WERI-Rb-1 (cell line): ENCODE data around the gene APOF.

Experiments
- DNase-seq: peaks from one replicate; pipeline ENCODE4 v3.0.0-alpha.2; 2020
- H3K27ac ChIP-seq: fragments of 250-450 bp; sonication (Bioruptor Pico); 2 replicates; pipeline ENCODE4 v1.5.1; 2020; ENCODE audit warnings: mild to moderate bottlenecking, moderate library complexity
- H3K27me3 ChIP-seq: fragments of 250-450 bp; sonication (Bioruptor Pico); 2 replicates; pipeline ENCODE4 v1.5.1; 2021; ENCODE audit warnings: mild to moderate bottlenecking, low read depth, moderate library complexity; ENCODE audit not compliant: insufficient read depth, severe bottlenecking
- H3K36me3 ChIP-seq: fragments of 250-450 bp; sonication (Bioruptor Pico); 2 replicates; pipeline ENCODE4 v1.5.1; 2020; ENCODE audit warnings: mild to moderate bottlenecking, moderate library complexity
- H3K4me3 ChIP-seq: 2 replicates; pipeline ENCODE4 v1.5.1; 2011; ENCODE audit warnings: low read depth, mild to moderate bottlenecking, control low read depth, low read length
- H3K9me3 ChIP-seq: fragments of 250-450 bp; sonication (Bioruptor Pico); 2 replicates; pipeline ENCODE4 v1.5.1; 2021; ENCODE audit warnings: mild to moderate bottlenecking, moderate library complexity; ENCODE audit not compliant: severe bottlenecking
- CTCF ChIP-seq: IDR thresholded peaks from 2 replicates; pipeline ENCODE4 v1.5.1; 2011; ENCODE audit warnings: low read depth, mild to moderate bottlenecking, control low read depth, inconsistent platforms, low read length

APOF gene

GRCh38 chr12:56315249-56315621, 47.4 kb downstream of the APOF start:
- no peaks in the 10 kb centered on the region for H3K27me3 ChIP-seq
- peaks cover 49% of the 10 kb centered on the region for H3K36me3 ChIP-seq
- no peak for TF ChIP-seq CTCF
- H3K4me3 ChIP-seq, result peak overlapping the region; percentile 89
- peak; percentile 10 for DNase-seq
- H3K27ac ChIP-seq, result peak overlapping the region; percentile 79
- H3K9me3 ChIP-seq, result no peaks in the 10 kb centered on the region

- H3K36me3 ChIP-seq, result peaks cover 62% of the 10 kb centered on the region
These were observed 51.7 kb downstream of the APOF start for GRCh38 chr12:56311003-56311402.

More at GRCh38 chr12:56311003-56311402, 51.7 kb downstream of the APOF start:
- no peak for TF ChIP-seq CTCF
- DNase-seq, result no peak
- H3K27ac ChIP-seq, result no peak overlapping the region
- no peaks in the 10 kb centered on the region for H3K9me3 ChIP-seq
- no peak overlapping the region for H3K4me3 ChIP-seq
- H3K27me3 ChIP-seq, result no peaks in the 10 kb centered on the region
